ENCODE measurements around the gene MS4A15. TPM values are rescaled to one million over a fixed set of nuclear protein-coding genes. Genes with fewer than 3 reads are reported as not detected.

The MS4A15 gene
- total and polyA plus RNA-seq, 10 of the 15 experiments (the other 5 are each of a cell fraction or from before 2014, with no cell fraction given), result 0.05 to 0.84 (median 0.45) TPM

DNA sequence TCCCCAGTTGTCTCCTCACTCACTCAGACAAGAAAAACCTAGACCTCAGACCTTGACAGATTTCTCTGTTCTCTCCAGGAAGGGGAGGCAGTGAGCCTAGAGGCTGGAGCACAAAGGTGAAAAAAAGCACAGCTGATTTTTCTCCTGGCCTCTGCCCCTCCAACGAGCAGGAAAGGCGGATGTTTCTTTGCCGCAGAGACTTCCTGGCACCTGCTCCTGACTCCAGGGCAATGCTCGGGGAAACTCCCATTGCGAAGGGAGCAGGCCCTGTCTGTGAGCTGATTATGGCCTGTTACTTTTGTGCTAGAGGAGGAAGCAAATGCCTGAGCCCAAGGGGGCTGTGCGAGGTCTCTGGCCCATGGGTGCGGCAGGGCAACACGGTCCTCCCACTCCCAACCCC is 53.9 kb downstream of the MS4A15 start:
- intact Hi-C loops (cut with micrococcal nuclease; ENCODE audit: unreplicated experiment) (no loop called here), in situ Hi-C loops (cut with MboI) (no loop called here)
- H3K9ac ChIP-seq (ENCODE audit: control insufficient read depth, insufficient read depth, low read length), result no peak overlapping the region
- H3K4me3 ChIP-seq, result no peak overlapping the region
- no peaks in the 10 kb centered on the region for H3K79me2 ChIP-seq (ENCODE audit: control insufficient read depth, insufficient read depth, low read length)
- H3K4me1 ChIP-seq (ENCODE audit: control insufficient read depth, insufficient read depth, low read length), result no peaks in the 10 kb centered on the region
- no peaks in the 10 kb centered on the region for H3K27me3 ChIP-seq (replicated peaks in 1 of 2; ENCODE audit: control insufficient read depth in 2 of 2, insufficient read depth in 2 of 2, low read length in 1 of 2)
- no peak for DNase-seq (ENCODE audit: low read depth, low spot score)
- no peak for FAIRE-seq
- H2AFZ ChIP-seq (ENCODE audit: control insufficient read depth, low read depth, low read length), result peak overlapping the region; percentile 45
- no peaks in the 10 kb centered on the region; the same call in 2 of the 3 replicates for H3K9me3 ChIP-seq (replicated peaks; ENCODE audit: control insufficient read depth, insufficient read depth, low read length)
- ChIA-PET CTCF (no interaction called here), POLR2A (no interaction called here), SMC1A (ENCODE audit: uncharacterized antibody, unreplicated experiment) (interaction anchor here (0.7 to 2.1 kb wide), 2 partner anchors 11 to 317 kb away, joined by 3 to 7 read pairs; no protein-coding TSS in a partner anchor), RAD21 (ENCODE audit: unreplicated experiment) (interaction anchor here (0.7 to 1.2 kb wide), 2 partner anchors 35 to 41 kb away, joined by 3 to 4 read pairs; no protein-coding TSS in a partner anchor)
- TF ChIP-seq CUX1 (IDR thresholded peaks at IDR 0.05; ENCODE audit: insufficient replicate concordance, low read depth, low read length), result no peak
- TF ChIP-seq MXI1 (IDR thresholded peaks at IDR 0.05; ENCODE audit: low read depth, low read length), result no peak
- TF ChIP-seq MYB (IDR thresholded peaks at IDR 0.05; ENCODE audit: borderline replicate concordance, low read depth, low read length), result no peak
- TF ChIP-seq BRCA1 (IDR thresholded peaks at IDR 0.05; ENCODE audit: low read depth, low read length), result no peak
- TF ChIP-seq STAT3 (IDR thresholded peaks at IDR 0.05; ENCODE audit: low read depth, low read length), result no peak
- TF ChIP-seq CREB1 (IDR thresholded peaks at IDR 0.05; ENCODE audit: low read depth), result no peak
- TF ChIP-seq, protein P1, sequence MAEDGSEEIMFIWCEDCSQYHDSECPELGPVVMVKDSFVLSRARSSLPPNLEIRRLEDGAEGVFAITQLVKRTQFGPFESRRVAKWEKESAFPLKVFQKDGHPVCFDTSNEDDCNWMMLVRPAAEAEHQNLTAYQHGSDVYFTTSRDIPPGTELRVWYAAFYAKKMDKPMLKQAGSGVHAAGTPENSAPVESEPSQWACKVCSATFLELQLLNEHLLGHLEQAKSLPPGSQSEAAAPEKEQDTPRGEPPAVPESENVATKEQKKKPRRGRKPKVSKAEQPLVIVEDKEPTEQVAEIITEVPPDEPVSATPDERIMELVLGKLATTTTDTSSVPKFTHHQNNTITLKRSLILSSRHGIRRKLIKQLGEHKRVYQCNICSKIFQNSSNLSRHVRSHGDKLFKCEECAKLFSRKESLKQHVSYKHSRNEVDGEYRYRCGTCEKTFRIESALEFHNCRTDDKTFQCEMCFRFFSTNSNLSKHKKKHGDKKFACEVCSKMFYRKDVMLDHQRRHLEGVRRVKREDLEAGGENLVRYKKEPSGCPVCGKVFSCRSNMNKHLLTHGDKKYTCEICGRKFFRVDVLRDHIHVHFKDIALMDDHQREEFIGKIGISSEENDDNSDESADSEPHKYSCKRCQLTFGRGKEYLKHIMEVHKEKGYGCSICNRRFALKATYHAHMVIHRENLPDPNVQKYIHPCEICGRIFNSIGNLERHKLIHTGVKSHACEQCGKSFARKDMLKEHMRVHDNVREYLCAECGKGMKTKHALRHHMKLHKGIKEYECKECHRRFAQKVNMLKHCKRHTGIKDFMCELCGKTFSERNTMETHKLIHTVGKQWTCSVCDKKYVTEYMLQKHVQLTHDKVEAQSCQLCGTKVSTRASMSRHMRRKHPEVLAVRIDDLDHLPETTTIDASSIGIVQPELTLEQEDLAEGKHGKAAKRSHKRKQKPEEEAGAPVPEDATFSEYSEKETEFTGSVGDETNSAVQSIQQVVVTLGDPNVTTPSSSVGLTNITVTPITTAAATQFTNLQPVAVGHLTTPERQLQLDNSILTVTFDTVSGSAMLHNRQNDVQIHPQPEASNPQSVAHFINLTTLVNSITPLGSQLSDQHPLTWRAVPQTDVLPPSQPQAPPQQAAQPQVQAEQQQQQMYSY (CRISPR knock-in tag; IDR thresholded peaks at IDR 0.05), result no peak
- H3K4me2 ChIP-seq (ENCODE audit: control insufficient read depth, insufficient read depth), result no peak overlapping the region
- peak; percentile 58 for ATAC-seq
- 20% methylated on average over 8 of the region's 8 CpGs for WGBS (ENCODE audit: insufficient coverage, insufficient replicate concordance, low lambda C conversion rate, missing lambda C conversion rate)
- H3K36me3 ChIP-seq (ENCODE audit: control insufficient read depth in 2 of 2, insufficient read depth in 2 of 2, low read length in 1 of 2), result no peaks in the 10 kb centered on the region
- H3K27ac ChIP-seq (ENCODE audit: control insufficient read depth, insufficient read depth), result no peak overlapping the region
- no peaks in the 10 kb centered on the region for H4K20me1 ChIP-seq (ENCODE audit: control insufficient read depth, insufficient read depth)
- BruUV-seq (replicated peaks), result no TSS peak

Data from GM12878 (cell line).